Measurements from ENCODE around the gene ZNRD2. TPM values are rescaled to one million over a fixed set of nuclear protein-coding genes. Genes with fewer than 3 reads are reported as not detected.

Gene ZNRD2
- polyA plus RNA-seq, 3 donors from 2014 or later, result 100.0 to 138 (median 117) TPM

DNA sequence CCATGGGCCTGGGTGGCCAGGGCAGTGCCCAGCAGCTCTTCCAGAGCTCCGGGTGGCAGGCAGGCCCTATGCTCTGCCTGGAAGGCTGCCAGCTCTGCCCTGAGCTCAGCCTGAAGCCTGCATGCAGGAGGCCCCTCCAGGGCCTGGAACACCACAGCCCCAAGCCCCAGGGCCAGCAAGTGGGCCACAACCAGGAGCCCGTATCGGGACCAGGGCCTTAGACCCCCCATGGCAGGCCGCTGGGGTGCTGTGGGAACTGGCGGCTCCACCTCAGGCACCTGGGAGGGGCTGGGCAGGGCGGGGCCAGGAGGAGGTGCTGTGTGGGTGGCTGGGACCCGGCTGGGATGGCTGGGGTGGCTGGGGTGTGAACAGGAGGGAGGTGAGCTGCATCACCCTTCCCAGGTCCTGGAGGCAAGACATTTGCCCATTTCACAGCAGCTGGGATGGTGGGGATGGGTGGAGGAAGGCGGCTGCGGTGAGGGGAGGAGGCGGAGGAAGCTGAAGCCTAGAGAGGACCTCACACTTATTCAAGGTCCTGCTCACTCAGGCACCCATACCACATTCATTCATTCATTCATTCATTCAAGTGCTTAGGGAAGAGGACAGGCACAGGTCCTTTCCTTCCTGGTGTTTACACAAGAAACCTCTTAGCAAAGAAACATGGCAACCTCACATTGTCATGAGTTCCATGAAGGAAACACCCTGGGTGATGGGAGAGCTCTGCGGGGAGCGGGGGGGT, 25.4 kb downstream of the ZNRD2 start, which contains the start of gene KCNK7:
Gene KCNK7, minus strand, starts transcription at position 258 of the 739 bp plus-strand sequence. Its CDS starts 28 bp downstream, at position 230.
- Mint-ChIP-seq H3K27ac (peak within 1 kb of the TSS in 1 of 6 donors; percentile 58), H3K4me3 (no peak within 1 kb of the TSS), H3K4me1 (no peaks in the 10 kb centered on the region), H3K36me3 (no peaks in the 10 kb centered on the region), H3K27me3 (ENCODE audit: low read depth in 3 of 3) (peaks cover 0 to 6% (median 0%) of the 10 kb centered on the region in 3 donors), H3K9me3 (no peaks in the 10 kb centered on the region)
- no peak for DNase-seq

DNA sequence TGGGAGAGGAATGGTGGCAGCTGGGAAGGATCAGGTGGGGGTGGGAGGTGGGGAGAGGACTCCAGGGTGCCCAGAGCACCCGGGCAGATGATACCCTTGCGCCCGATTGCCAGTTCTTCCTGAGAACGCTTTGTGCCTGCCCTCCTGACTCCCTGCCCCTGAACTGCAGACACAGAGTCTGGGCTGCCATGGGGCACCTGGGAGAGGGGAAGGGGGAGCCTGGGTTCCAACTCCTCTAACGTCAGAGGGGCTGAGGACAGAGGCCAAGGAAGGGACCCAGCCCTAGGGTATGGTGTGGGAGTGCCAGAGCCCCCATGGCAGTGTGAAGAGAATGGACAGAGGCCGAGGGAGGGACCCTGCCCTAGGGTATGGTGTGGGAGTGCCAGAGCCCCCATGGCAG, 26.2 kb downstream of the ZNRD2 start:
- no peak overlapping the region for H3K27ac Mint-ChIP-seq
- H3K4me3 Mint-ChIP-seq, result no peak overlapping the region
- no peaks in the 10 kb centered on the region for H3K9me3 Mint-ChIP-seq
- no peaks in the 10 kb centered on the region for H3K4me1 Mint-ChIP-seq
- no peak for DNase-seq
- peaks cover 0 to 6% (median 0%) of the 10 kb centered on the region in 3 donors for H3K27me3 Mint-ChIP-seq (ENCODE audit: low read depth in 3 of 3)
- no peaks in the 10 kb centered on the region for H3K36me3 Mint-ChIP-seq

DNA sequence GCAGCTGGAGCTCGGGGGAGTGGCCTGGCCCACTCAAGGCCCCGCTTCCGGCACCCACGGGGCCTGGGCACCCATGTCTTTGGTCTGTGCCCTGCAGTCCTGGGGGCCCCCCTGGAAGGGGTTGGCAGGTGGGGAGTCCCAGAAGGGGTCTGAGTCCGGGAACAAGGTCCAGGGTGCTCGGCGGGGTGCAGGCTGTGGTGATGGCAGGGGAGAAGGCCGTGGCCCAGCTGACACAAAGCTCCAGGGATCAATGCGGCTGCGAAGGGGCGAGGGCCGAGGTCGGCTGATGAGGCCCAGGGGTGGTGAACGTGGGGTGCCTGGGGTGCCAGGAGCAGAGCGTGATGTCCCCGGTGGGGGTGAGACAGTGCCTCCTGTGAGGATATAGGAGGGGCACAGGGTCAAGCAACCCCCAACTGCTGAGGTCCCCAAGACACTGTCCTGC, 28.0 kb downstream of the ZNRD2 start:
- DNase-seq, result no peak
- H3K4me3 Mint-ChIP-seq, result no peak overlapping the region
- H3K27ac Mint-ChIP-seq, result no peak overlapping the region
- H3K36me3 Mint-ChIP-seq, result no peaks in the 10 kb centered on the region
- H3K9me3 Mint-ChIP-seq, result no peaks in the 10 kb centered on the region
- H3K27me3 Mint-ChIP-seq (ENCODE audit: low read depth in 3 of 3), result peaks cover 0 to 2% (median 0%) of the 10 kb centered on the region in 3 donors
- H3K4me1 Mint-ChIP-seq, result no peaks in the 10 kb centered on the region

GRCh38 chr11:65599216-65599954, 29.1 kb downstream of the ZNRD2 start:
- H3K9me3 Mint-ChIP-seq, result no peaks in the 10 kb centered on the region
- H3K36me3 Mint-ChIP-seq, result peaks cover 0 to 10% (median 0%) of the 10 kb centered on the region in 3 donors
- no peak for DNase-seq
- H3K4me1 Mint-ChIP-seq, result no peaks in the 10 kb centered on the region
- H3K27ac Mint-ChIP-seq, result no peak overlapping the region
- H3K4me3 Mint-ChIP-seq, result no peak overlapping the region
- peaks cover 0 to 2% (median 0%) of the 10 kb centered on the region in 3 donors for H3K27me3 Mint-ChIP-seq (ENCODE audit: low read depth in 3 of 3)

DNA sequence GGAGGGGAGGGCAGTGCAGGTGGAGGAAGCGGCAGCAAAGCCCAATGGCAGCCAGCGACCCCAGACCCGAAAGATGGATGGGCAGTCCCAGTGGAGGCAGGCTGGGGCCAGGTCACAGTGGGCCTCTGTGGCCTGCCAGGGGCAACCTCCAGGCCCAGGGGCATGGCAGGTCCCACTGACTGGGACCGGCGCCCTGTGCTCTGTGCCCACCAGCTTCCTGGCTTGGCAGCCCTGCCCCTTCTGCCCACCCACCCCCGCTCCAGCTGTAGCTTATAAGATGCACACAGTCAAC, 29.6 kb downstream of the ZNRD2 start:
- no peak overlapping the region for H3K4me3 Mint-ChIP-seq
- no peak overlapping the region for H3K27ac Mint-ChIP-seq
- H3K27me3 Mint-ChIP-seq (ENCODE audit: low read depth in 3 of 3), result peaks cover 0 to 2% (median 0%) of the 10 kb centered on the region in 3 donors
- no peak for DNase-seq
- no peaks in the 10 kb centered on the region for H3K9me3 Mint-ChIP-seq
- no peaks in the 10 kb centered on the region for H3K4me1 Mint-ChIP-seq
- H3K36me3 Mint-ChIP-seq, result peaks cover 0 to 12% (median 0%) of the 10 kb centered on the region in 3 donors

- no peaks in the 10 kb centered on the region for H3K9me3 Mint-ChIP-seq
- DNase-seq, result no peak
- H3K27ac Mint-ChIP-seq, result peak overlapping the region in 2 of 6 donors; percentile 9 to 29
- H3K27me3 Mint-ChIP-seq (ENCODE audit: low read depth in 3 of 3), result peaks cover 0 to 1% (median 0%) of the 10 kb centered on the region in 3 donors
- no peak overlapping the region for H3K4me3 Mint-ChIP-seq
- H3K36me3 Mint-ChIP-seq, result peaks cover 0 to 19% (median 0%) of the 10 kb centered on the region in 3 donors
- H3K4me1 Mint-ChIP-seq, result peaks cover 3 to 7% of the 10 kb centered on the region in 2 donors
Observed at GRCh38 chr11:65604258-65604657, 34.0 kb downstream of the ZNRD2 start.

DNA sequence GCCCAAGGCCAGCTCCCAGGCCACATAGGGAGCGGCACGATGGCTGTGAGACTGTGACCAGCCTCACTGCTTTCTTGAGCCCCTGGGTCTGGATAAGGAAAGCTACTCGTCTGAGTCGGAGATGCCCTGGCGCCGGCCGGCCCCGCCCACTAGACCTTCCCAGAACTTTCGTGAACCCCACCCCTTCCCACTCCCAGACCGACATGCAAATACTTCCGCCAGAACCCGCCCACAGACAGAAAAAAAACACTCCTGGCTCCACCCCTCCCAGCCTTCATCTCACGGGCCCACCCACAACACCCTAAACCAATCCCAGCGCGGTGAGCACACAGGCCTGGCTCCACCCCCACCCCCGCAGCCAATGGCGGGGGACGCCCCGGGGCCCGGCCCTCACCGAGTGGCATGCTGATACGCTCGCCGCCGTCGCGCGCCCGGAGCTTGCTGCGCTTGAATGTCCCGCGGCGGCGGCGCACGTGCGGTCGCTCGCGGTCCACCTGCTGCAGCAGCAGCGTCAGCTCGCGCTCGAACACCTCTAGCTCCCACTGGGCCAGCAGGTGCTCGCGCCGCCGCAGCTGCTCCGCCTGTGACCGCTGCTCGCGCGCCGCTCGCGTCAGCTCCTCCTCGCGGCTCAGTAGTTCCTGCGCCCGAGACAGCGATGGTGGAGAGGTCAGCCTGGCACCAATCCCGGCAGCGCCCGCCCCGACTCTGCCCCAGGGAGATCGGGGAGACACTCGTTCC, 36.8 kb downstream of the ZNRD2 start:
- H3K27me3 Mint-ChIP-seq (ENCODE audit: low read depth in 3 of 3), result peaks cover 0 to 3% (median 0%) of the 10 kb centered on the region in 3 donors
- H3K9me3 Mint-ChIP-seq, result no peaks in the 10 kb centered on the region
- H3K27ac Mint-ChIP-seq, result no peak overlapping the region
- no peak for DNase-seq
- H3K4me3 Mint-ChIP-seq, result no peak overlapping the region
- peaks cover 26 to 27% of the 10 kb centered on the region in 2 donors for H3K4me1 Mint-ChIP-seq
- H3K36me3 Mint-ChIP-seq, result peaks cover 0 to 23% (median 0%) of the 10 kb centered on the region in 3 donors

DNA sequence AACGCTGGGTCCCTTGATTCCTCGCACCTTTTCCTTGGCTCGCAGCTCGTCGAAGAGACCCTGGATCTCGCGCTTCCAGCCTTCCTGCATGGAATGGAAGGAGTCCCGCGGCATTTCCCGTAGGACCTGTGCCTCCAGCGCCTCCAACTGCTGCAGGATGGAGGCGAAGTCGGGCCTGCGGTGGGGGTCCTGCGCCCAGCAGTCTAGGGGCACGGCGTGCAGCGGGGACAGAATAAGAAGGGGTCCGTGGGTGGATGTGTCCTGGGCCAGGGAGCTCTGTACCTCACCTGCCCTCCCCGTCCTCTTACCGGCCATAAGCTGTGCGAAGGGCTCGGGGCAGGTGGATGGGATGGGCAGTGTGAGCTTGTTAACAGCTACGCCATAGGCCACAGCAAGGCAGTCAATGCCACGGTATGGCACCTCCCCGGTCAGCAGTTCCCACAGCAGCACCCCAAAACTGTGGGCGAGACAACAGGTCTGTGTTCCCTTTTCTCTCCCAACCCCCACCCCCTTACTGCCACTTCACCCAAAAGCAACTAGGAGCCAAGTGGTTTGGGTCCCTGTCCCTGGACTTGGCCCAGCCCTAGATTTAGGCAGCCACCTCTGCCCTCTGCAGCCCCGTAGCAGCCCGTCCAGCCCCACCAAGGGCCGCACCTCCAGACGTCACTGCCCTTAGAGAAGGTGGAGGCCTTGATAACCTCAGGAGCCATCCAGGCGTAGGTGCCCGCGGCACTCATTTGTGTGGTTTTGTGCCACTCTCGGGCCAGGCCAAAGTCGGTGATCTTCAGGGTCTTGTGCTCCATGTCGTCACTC, 37.5 kb downstream of the ZNRD2 start:
- Mint-ChIP-seq H3K36me3 (peaks cover 0 to 23% (median 0%) of the 10 kb centered on the region in 3 donors), H3K9me3 (no peaks in the 10 kb centered on the region), H3K4me1 (peaks cover 34% of the 10 kb centered on the region in 2 donors), H3K4me3 (no peak overlapping the region), H3K27ac (peak overlapping the region in 2 of 6 donors; percentile 53 to 77), H3K27me3 (ENCODE audit: low read depth in 3 of 3) (peaks cover 1 to 3% (median 2%) of the 10 kb centered on the region in 3 donors)
- DNase-seq, result no peak

GRCh38 chr11:65609229-65609628, 39.0 kb downstream of the ZNRD2 start:
- H3K4me1 Mint-ChIP-seq, result peaks cover 38 to 42% of the 10 kb centered on the region in 2 donors
- DNase-seq, result no peak
- peaks cover 0 to 15% (median 0%) of the 10 kb centered on the region in 3 donors for H3K36me3 Mint-ChIP-seq
- H3K27ac Mint-ChIP-seq, result peak overlapping the region; percentile 7 to 79 (median 68)
- H3K9me3 Mint-ChIP-seq, result no peaks in the 10 kb centered on the region
- H3K4me3 Mint-ChIP-seq, result peak overlapping the region in 3 of 5 donors; percentile 6 to 47 (median 20)
- H3K27me3 Mint-ChIP-seq (ENCODE audit: low read depth in 3 of 3), result peaks cover 1 to 3% (median 2%) of the 10 kb centered on the region in 3 donors

DNA sequence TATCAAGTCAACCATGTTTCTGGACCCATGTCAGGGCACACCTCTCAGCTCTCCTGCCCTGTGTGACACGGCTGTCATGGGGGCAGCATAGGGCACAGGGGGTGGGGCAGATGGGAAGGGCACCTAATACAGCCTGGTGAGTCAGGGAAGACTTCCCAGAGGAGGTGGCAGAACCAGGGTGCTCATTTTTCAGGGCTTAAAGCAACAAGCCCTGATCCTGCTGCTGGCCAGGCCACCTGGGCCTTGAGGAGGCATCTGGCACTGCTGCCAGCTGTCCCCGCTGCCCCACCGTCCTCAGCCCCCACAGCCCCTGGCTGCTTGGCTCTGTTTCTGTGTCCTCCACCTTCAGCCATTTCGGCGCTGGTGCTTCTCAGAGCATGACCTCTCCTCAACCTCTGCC, 39.4 kb downstream of the ZNRD2 start:
- Mint-ChIP-seq H3K4me3 (peak overlapping the region in 1 of 5 donors; percentile 20), H3K27me3 (ENCODE audit: low read depth in 3 of 3) (peaks cover 1 to 3% (median 2%) of the 10 kb centered on the region in 3 donors), H3K4me1 (peaks cover 38 to 42% of the 10 kb centered on the region in 2 donors), H3K36me3 (peaks cover 0 to 11% (median 0%) of the 10 kb centered on the region in 3 donors), H3K27ac (peak overlapping the region; percentile 60 to 85 (median 74)), H3K9me3 (no peaks in the 10 kb centered on the region)
- DNase-seq, result no peak

DNA sequence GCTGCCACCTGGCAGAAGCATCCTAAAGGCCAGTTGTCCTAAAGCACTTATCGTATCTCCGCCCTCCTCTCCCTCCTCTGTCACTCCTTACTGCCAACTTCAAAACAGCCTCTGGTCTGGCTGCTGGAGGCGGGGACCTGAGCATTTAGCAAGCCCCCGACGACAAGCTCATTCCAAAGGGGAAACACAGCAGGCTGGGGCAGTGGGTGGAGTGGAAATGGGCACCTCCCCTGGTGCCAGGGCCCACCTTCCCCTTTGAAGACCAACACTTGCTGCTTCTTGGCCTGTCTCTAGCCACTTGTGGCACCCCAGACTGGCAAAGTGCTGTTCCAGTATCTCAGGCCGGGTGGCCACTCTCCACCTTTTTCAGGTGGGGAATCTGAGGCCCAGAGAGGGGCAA, 40.1 kb downstream of the ZNRD2 start:
- Mint-ChIP-seq H3K27me3 (ENCODE audit: low read depth in 3 of 3) (peaks cover 2 to 4% (median 3%) of the 10 kb centered on the region in 3 donors), H3K9me3 (no peaks in the 10 kb centered on the region), H3K4me1 (peaks cover 44% of the 10 kb centered on the region in 2 donors)

GRCh38 chr11:65611028-65611757, 40.9 kb downstream of the ZNRD2 start:
- Mint-ChIP-seq H3K9me3 (no peaks in the 10 kb centered on the region), H3K36me3 (peaks cover 0 to 11% (median 0%) of the 10 kb centered on the region in 3 donors), H3K27ac (peak overlapping the region; percentile 20 to 85 (median 72)), H3K27me3 (ENCODE audit: low read depth in 3 of 3) (peaks cover 5 to 6% (median 5%) of the 10 kb centered on the region in 3 donors), H3K4me1 (peaks cover 45 to 47% of the 10 kb centered on the region in 2 donors), H3K4me3 (peak overlapping the region in 3 of 5 donors; percentile 24 to 48 (median 27))
- DNase-seq, result no peak

More for the DNA sequence above, 40.1 kb downstream of the ZNRD2 start:
- Mint-ChIP-seq H3K4me3 (peak overlapping the region in 1 of 5 donors; percentile 12), H3K36me3 (peaks cover 0 to 11% (median 0%) of the 10 kb centered on the region in 3 donors), H3K27ac (peak overlapping the region; percentile 65 to 85 (median 76))
- DNase-seq, result no peak
